HG02973 (cell line): ENCODE data around the gene HNRNPF.
"Not testable (repeated sequence)": the region's sequence is repeated elsewhere in the genome, so short reads cannot be mapped to it uniquely, and the experiment has no call there.

ENCODE experiments used
- ATAC-seq: cut with Tn5 transposase; IDR thresholded peaks from one replicate; pipeline ENCODE4 v1.9.1; 2021; ENCODE audit warnings: moderate library complexity; ENCODE audit not compliant: unreplicated experiment

Gene HNRNPF, protein sequence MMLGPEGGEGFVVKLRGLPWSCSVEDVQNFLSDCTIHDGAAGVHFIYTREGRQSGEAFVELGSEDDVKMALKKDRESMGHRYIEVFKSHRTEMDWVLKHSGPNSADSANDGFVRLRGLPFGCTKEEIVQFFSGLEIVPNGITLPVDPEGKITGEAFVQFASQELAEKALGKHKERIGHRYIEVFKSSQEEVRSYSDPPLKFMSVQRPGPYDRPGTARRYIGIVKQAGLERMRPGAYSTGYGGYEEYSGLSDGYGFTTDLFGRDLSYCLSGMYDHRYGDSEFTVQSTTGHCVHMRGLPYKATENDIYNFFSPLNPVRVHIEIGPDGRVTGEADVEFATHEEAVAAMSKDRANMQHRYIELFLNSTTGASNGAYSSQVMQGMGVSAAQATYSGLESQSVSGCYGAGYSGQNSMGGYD

DNA sequence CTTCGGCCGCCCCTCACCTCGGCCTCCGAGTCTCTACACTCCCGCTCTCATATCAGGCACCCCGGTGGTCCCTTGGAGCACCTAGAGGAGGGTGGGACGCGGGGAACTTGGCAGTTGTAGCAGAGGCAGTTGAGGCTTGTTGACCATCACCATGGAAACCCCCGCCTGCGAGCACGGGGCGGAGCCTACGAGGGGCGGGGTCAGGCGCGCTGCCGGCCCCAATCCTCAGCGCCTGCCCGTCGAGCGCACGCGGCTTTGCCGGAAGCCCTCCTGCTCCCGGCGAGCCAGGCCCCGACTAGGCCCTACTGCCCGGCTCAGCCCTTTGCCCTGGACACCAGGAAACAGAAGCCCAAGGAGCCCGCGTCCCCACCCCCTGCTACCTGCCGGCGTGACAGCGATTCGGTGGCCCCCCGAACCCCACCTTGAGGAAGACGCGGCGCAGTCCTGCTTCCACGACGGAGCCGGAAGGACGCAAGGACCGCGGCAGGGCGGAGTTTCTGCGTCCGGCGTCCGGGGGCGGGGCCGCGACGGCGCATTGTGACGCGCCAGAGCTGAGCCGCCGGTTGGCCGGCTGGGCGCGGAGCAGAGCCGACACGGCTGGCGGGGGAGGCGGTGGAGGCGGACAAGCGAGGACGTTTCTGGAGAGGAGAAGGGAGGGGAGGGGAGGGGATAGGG lies at the start of gene HNRNPF:
HNRNPF (minus strand) TSS at position 477 of the 675 bp plus-strand sequence. CDS start 21,302 bp downstream, outside the sequence.
- ATAC-seq: peak; percentile 60

DNA sequence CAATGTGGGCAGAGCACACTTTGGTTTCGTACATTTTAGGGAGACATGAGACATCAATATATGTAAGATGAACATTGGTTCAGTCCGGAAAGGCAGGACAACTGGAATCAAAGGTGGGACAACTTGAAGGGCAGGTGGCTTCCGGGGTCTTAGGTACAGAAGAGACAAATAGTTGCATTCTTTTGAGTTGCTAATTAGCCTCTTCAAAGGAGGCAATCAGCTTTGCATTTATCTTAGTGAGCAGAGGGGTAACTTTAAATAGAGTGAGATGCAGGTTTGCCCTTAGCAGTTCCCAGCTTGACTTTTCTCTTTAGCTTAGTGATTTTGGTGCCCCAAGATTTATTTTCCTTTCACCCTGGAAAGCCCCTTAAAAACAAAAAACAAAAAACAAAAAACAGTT lies 49.2 kb upstream of the HNRNPF start:
- no peak for ATAC-seq

DNA sequence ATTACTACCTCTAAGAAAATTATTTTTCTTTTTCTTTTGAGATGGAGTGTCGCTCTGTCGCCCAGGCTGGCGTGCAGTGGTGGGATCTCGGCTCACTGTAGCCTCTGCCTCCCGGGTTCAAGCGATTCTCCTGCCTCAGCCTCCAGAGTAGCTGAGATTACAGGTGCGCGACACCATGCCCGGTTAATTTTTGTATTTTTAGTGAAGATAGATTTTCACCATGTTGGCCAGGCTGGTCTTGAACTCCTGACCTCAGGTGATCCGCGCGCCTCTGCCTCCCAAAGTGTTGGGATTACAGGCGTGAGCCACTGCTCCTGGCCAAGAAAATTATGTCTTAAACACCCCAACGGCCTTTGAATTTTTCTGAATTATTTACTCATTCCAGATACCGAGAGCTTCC lies 47.6 kb upstream of the HNRNPF start:
- ATAC-seq: not testable (repeated sequence)

DNA sequence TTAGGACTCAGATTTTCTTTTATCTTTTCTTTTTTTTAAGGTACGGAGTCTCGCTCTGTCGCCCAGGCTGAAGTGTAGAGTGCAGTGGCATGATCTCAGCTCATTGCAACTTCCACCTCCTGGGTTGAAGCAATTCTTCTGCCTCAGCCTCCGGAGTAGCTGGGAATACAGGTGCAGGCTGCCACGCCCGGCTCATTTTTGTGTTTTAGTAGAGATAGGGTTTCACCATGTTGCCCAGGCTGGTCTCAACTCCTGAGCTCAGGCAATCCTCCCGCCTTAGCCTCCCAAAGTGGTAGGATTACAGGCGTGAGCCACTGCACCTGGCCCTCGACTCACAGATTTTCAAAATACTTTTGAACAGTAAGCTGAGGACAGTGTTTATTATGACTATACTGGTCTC lies 45.0 kb upstream of the HNRNPF start:
- not testable (repeated sequence) for ATAC-seq

DNA sequence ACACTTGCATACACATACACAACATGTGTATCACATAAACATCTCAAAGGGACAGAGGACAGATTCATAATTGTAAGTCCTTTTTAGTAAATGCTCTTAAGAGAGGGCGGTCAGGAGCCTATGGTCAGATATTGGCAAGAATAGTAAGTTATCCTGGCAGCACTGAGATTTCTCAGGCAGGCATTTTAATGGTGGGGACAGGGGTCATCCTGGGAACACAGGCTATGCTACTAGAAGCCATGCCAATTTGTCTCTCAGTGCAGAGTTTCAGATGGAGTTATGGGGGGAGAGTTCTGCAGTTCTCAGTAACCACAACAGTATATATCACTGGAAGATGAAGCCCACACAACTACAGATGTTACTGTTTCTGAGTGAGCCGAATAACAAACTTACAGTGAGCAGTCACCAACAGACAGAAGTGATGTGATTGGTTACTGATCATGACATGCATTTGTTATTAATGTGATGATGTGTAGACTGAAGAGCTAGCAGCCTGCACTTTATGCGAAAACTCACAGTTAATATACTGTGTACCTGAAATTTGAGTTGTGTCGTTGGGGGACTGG lies 44.4 kb upstream of the HNRNPF start:
- ATAC-seq: peak; percentile 31

DNA sequence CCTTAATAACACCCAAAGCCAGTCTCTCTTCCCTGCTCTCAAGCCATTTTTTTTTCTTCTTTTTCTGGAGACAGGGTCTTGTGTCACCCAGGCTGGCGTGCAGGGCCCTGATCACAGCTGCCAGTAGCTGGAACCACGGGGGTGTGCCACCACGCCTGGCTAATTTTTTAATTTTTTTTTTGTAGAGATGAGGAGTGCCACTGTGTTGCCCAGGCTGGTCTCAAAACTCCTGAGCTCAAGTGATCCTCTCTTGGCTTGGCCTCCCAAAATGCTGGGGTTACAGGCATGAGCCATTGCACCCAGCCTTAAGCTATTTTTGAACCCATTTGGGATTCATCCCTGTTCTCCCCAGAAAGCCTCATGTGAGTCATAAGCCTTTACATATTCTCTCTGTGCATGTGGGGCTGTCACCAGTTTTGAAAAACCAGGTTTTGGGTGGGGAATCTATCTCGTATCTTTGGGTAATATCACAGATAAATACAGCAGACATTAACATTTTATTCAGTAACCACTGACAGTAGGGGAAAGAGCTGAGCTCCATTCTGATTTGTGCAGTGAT lies 43.4 kb upstream of the HNRNPF start:
- no peak for ATAC-seq

DNA sequence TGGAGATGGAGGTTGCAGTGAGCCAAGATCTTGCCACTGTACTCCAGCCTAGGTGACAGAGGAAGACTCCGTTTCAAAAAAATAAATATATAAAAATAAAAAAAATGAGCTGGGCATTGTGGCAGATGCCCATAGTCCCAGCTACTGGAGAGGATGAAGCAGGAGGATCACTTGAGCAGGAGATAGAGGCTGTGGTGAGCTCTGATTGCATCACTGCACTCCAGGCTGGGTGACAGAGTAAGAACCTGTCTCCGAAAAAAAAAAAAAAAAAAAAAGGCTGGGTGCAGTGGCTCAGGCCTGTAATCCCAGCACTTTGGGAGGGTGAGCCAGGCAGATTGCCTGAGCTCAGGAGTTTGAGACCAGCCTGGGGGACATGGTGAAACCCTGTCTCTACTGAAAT lies 39.8 kb upstream of the HNRNPF start:
- no peak for ATAC-seq

DNA sequence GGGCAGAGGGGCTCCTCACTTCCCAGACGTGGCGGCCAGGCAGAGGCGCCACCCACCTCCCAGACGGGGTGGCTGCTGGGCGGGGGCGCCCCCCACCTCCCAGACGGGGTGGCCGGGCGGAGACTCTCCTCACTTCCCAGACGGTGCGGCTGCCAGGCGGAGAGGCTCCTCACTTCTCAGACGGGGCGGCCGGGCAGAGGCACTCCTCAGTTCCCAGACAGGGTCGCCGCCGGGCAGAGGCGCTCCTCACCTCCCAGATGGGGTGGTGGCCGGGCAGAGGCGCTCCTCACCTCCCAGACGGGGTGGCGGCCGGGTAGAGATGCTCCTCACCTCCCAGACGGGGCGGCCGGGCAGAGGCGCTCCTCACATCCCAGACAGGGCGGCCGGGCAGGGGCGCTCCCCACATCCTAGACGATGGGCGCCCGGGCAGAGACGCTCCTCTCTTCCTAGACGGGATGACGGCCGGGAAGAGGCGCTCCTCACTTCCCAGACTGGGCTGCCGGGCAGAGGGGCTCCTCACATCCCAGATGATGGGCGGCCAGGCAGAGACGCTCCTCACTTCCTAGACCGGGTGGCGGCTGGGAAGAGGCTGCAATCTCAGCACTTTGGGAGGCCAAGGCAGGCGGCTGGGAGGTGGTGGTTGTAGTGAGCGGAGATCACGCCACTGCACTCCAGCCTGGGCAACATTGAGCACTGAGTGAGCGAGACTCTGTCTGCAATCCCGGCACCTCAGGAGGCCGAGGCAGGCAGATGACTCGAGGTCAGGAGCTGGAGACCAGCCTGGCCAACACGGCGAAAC lies 37.4 kb upstream of the HNRNPF start:
- not testable (repeated sequence) for ATAC-seq

DNA sequence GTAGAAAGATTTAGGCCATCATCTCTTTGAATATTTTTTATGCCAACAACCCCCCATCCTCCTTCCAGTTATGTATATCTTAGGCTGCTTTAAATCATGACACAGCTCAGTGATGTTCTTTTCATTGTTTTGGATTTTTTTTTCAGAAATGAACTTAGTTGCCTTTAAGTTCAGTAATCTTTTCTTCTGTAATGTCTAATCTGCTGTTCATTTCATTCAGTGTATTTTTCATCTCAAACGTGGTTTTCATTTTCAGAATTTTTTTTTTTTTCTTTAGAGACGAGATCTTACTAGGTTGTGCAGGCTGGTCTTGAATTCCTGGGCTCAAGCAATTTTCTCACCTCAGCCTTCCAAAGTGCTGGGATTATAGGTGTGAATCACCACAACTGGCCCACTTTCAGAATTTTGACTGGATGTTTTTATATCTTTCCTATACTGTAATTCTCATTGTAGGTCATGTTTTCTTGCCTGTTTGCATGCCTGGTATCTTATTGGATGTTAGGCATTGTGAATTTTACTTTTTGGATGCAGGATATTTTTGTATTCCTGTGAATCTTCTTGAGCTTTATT lies 36.0 kb upstream of the HNRNPF start:
- ATAC-seq: no peak

DNA sequence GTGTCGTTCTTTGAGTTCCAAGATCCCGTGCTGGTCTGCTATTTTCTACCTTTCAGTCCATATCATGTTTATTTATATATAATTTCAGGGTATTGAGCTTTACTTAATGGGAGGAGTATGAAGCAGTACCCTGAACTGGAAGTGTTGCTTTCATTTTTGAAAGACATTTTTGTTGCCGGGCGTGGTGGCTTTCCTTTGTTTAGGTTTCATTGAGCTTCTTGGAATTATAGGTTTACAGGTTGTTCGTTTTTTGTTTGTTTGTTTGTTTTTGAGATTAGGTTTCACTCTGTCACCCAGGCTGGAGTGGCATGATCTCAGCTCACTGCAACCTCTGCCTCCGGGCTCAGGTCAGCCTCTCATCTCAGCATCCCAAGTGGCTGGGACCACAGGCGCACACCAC lies 35.3 kb upstream of the HNRNPF start:
- ATAC-seq: no peak

DNA sequence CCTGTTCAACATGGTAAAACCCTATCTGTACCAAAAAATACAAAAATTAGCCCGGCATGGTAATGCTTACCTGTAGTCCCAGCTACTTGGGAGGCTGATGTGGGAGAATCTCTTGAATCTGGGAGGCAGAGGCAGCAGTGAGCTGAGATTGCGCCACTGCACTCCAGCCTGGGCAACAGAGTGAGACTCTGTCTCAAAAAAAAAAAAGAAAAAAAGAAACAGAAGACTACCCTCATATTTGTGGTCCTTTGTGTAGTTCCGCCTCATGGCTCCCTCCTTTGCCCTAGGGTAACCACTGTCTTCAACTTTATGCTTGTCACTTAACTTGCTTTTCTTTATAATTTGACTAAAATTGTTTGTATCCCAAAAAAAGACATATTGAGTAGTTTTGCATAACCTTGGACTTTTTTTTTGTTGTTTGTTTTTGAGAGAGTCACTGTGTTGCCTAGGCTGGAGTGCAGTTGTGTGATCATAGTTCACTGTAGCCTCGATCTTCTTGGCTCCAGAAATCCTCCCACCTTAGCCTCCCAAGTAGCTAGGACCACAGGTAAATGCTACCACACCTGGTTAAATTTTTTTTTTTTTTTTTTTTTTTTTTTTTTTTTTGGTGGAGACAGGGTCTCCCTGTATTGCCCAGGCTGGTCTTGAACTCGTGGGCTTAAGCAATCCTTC lies 31.6 kb upstream of the HNRNPF start:
- no peak for ATAC-seq

DNA sequence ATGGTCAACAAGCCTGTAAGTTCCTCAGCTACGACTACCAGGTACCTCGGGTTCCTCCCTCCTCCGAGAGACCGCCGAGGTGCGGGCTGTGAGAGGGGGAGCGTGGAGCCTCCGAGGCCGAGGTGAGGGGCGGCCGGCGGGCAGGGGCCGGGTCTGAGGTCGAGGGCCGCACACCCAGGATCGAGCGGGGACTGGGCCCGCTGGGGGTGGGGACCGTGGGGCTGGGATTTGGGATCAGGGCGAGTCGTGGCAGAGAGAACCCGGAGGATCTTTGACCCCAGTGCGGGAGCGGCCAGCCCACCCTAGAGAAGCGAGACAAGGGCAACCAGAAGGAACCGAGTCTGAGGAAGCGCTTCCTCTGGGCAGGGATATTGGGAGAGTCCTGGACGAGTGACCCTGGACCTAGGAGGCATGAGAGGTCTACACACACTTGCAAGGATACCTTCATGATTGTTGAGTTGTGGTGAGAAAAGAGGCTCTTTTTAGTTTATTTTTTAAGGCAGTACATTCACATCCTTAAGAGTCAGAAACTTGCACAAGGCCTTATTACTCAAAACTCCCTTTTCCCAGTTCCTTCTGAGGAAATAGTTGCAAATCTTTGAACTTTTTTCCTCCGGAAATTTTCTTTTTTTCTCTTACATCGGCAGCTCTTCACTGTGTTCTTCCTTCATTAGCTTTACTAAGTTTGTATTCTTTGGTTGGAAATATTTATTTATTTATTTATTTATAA lies 28.3 kb upstream of the HNRNPF start:
- ATAC-seq: no peak

DNA sequence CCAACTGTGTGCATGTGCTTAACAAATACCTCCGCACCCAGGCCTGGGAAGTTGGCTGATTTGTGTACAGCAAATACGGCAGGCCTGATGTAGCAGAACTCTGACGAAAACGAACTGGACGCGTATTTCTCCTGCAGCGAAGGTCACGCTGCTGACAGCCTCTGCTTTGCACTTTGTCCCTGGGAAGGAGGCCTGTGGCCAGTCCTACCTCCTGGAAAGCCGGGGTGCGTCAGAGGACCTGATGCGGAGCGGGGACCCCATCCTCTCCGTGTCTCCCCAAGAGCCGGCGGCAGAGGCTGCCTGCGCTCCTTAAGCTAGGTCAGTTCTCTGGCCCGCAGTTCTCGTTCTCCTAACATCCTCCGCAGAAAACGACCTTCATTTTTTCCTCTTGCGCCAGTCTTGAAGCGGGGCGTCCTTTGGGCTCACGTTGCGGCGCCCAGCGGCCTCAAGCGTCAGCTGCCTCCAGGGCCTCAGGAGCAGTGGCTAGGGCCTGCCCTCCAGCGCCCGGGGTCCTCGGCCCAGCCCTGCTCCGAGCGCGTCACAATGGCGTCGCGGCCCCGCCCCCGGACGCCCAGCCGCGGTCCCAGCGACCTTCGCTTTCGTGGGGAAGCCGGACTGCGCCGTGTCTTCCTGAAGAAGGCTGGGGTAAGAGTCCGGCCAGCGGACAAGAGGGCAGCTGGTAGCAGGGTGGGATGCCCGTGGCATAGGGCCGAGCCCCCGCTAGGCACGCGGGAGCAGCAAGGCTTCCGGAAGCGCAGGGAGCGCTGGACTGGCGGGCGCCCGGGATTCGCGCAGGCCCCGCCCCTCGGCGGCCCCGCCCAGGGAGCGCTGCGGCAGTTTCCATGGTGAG lies 27.5 kb upstream of the HNRNPF start, which contains the start of gene ZNF487:
ZNF487 (plus strand) TSS at position 821 of the 850 bp plus-strand sequence. CDS start 38,703 bp downstream, outside the sequence.
- peak; percentile 91 for ATAC-seq

DNA sequence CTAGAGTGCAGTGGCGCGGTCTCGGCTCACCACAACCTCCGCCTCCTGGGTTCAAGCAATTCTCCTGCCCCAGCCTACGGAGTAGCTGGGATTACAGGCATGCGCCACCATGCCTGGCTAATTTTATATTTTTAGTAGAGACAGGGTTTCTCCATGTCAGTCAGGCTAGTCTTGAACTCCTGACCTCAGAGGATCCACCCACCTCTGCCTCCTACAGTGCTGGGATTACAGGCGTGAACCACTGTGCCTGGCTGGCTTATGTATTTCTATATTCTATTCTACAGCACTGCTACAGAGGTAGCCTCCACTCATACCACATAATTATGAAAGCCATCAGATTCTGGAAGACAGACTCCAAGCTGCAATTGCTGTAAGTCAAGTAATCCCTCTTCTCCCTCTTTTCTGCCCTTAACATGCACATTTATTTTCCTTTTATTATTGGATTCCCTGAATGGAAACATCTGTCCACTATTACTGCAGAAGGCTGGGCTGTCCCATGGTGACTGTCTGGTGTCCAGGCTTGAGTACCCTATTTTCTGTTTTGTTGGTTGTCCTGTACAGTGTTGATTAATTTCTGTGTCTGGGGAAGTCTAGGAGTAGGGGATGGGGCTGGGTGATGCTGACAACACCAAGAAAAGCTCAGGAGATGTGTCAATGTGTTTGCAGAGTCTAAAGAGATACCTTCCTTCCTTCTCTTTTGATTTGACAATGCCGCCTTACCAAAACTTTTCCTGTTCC lies 22.1 kb upstream of the HNRNPF start:
- no peak for ATAC-seq

DNA sequence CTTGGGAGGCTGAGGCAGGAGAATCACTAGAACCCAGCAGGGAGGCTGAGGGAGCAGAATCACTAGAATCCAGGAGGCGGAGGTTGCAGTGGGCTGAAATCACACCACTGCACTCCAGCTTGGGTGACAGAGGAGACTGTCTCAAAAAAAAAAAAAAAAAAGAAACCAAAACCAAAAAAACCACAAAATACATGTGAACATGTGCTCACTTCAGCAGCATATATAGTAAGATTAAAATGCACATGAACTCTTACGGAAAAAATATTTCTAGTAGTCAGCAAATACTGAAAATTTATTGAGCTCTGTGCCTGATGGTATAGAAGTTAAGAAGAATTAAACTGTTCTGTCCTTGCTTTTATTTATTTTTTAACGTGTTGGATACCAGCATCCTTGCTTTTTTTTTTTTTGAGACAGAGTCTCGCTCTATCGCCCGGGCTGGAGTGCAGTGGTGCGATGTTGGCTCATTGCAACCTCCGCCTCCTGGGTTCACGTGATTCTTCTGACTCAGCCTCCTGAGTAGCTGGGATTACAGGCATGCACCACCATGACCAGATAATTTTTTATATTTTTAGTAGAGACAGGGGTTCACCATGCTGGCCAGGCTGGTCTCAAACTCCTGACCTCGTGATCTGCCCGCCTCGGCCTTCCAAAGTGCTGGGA lies 18.3 kb upstream of the HNRNPF start:
- ATAC-seq: peak; percentile 77

DNA sequence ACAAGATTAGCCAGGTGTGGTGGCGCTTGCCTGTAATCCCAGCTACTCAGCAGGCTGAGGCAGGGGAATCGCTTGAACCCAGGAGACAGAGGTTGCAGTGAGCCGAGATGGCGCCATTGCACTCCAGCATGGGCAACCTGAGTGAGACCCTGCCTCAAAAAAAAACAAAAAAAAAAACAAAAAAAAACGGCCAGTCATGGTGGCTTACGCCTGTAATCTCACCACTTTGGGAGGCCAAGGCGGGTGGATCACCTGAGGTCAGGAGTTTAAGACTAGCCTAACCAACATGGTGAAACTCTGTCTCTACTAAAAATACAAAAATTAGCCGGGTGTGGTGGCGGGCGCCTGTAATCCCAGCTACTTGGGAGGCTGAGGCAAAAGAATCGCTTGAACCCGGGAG lies 17.5 kb upstream of the HNRNPF start:
- not testable (repeated sequence) for ATAC-seq

DNA sequence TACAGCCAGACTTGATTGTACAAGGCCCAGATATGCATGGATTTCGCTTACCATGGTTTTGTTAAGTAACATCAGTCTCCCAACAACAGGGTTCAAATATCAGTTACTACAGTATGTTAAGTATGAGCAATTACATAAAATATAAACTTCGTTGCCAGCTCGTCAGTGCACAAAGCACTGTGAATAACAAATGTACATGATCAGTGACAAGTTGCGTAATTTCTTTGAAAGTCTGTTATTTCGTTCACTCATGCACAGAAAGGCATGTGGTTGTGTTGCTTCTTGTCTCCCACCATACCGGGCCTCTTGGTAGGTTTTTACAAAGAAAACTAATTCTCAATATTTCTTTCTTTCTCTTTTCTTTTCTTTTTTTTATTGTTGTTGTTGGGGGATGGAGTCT lies 15.4 kb upstream of the HNRNPF start:
- no peak for ATAC-seq
